HEK293T (cell line): ENCODE results near the gene BLACAT1.

Source experiments
- FOXA1 ChIP-seq: fragments of 450-650 bp; IDR thresholded peaks from 2 replicates; pipeline ENCODE4 v1.6.1; 2016; ENCODE audit warnings: mild to moderate bottlenecking
- FOXM1 ChIP-seq: fragments of 450-650 bp; IDR thresholded peaks from 2 replicates; pipeline ENCODE4 v1.6.1; 2017; ENCODE audit warnings: mild to moderate bottlenecking, borderline replicate concordance
- HDGF ChIP-seq: fragments of 450-650 bp; IDR thresholded peaks from 2 replicates; pipeline ENCODE4 v1.6.1; 2017; ENCODE audit warnings: antibody characterized with exemption, borderline replicate concordance

- no peak for TF ChIP-seq FOXA1
- no peak for TF ChIP-seq FOXM1
- no peak for TF ChIP-seq HDGF
These were observed 30.8 kb downstream of the BLACAT1 start for GRCh38 chr1:205424901-205425600.
